ENCODE data around the gene VIPR2.

The VIPR2 gene

GRCh38 chr7:158997471-158997870, 147.2 kb downstream of the VIPR2 start:
- DNase-seq (ENCODE audit: extremely low read depth, low read depth), result no peak
- no peak overlapping the region for H3K4me3 ChIP-seq (replicated peaks; ENCODE audit: low read depth, low read length)
- no peak for TF ChIP-seq CTCF (IDR thresholded peaks at IDR 0.05; ENCODE audit: low read depth, low read length, missing control alignments)

DNA sequence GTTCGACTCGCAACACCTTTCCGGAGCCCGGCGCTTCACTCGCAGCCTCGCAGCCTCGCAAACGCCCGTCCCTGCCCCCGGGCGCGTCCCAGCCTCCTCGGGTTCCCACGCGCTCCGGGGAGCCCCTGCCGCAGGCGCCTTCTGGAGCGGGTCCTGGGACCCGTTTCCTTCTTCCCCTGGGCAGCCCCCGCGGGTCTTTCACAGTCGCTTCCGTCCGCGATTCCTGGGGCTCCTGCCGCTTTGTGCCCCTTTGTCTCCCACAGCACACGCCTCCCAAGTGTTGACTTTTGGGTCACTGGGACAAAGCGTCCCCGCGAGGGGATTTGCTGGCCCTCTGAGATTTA, 147.6 kb downstream of the VIPR2 start:
- DNase-seq (ENCODE audit: extremely low read depth, low read depth), result no peak
- TF ChIP-seq CTCF (IDR thresholded peaks at IDR 0.05; ENCODE audit: low read depth, low read length, missing control alignments), result no peak
- no peak overlapping the region for H3K4me3 ChIP-seq (replicated peaks; ENCODE audit: low read depth, low read length)

DNA sequence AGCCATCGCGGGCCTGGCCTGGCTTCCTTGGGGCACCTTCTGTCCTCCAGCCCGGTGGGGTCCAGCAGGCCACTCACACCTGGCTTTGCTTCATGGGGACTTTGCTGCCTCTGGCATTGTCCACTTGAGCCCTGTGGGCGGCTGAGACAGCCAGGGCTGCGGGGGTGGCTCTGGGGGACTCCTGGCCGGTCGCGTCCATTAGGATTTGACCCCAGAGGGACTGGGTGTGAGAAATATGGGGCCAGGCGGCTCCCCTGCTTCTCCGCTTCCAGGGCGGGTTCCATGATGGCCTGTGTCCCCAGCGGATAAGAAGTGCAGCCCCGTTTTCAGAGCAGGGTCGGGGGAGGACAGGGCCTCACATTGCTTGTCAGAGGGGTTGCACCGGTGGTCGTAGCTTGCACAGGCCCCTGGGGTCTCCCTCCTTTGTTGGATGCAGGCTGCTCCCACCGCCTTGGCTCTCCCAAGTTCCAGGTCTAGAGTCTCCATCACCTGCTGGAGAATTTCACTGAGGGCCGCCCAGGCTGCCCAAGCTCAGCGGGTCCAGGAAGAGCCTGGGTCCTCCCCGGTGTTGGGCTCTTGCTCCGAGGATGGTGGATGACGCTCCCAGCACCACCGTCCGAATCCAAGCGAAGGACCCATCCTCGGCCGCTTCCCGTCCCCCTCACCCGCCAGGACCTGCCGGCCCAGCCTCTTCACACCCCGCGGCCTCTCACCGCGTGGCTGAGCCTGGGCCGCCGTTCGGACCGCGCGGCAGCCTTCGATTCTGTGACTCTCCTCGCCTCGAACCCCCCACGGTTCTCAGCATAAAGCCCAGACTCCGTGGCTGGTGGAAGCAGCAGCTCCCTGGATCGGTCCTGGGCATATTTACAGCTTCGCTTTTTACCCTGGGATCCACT, 148.2 kb downstream of the VIPR2 start:
- H3K4me3 ChIP-seq (replicated peaks; ENCODE audit: low read depth, low read length), result no peak overlapping the region
- TF ChIP-seq CTCF (IDR thresholded peaks at IDR 0.05; ENCODE audit: low read depth, low read length, missing control alignments), result no peak
- no peak for DNase-seq (ENCODE audit: extremely low read depth, low read depth)

DNA sequence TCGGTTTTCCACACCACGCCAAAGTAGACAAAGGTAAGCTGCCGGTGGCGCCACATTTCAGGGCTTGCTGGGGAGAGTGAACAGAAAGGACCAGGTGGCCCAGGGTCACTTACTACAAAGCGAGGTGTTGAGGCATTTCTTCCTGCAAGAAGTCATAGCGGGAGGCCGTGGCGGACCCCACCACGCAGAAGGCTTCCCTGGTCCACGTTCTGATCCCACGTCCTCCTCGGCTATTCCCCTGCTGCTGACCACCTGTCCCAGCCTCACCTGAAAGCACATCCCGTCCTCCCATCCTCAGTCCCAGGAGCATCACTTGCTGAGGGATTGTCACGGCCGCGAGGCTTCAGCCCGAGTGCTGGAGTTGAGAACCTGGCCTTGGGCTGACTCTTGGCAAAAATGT, 149.2 kb downstream of the VIPR2 start:
- no peak for TF ChIP-seq CTCF (IDR thresholded peaks at IDR 0.05; ENCODE audit: low read depth, low read length, missing control alignments)

DNA sequence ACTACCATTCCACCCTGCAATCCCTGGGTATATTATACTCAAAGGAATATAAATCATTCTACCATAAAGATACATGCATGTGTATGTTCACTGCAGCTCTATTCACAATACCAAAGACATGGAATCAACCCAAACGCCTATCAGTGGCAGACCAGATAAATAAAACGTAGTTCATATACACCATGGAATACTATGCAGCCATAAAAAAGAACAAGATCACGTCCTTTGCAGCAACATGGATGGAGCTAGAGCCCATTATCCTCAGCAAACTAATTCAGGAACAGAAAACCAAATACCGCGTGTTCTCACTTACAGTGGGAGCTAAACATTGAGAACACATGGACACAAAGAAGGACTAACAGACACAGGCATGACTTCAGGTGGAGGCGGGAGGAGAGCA, 150.0 kb downstream of the VIPR2 start:
- no peak for DNase-seq (ENCODE audit: extremely low read depth, low read depth)
- H3K4me3 ChIP-seq (replicated peaks; ENCODE audit: low read depth, low read length), result no peak overlapping the region
- no peak for TF ChIP-seq CTCF (IDR thresholded peaks at IDR 0.05; ENCODE audit: low read depth, low read length, missing control alignments)

More for the DNA sequence above, 149.2 kb downstream of the VIPR2 start:
- DNase-seq (ENCODE audit: extremely low read depth, low read depth), result no peak
- H3K4me3 ChIP-seq (replicated peaks; ENCODE audit: low read depth, low read length), result no peak overlapping the region

DNA sequence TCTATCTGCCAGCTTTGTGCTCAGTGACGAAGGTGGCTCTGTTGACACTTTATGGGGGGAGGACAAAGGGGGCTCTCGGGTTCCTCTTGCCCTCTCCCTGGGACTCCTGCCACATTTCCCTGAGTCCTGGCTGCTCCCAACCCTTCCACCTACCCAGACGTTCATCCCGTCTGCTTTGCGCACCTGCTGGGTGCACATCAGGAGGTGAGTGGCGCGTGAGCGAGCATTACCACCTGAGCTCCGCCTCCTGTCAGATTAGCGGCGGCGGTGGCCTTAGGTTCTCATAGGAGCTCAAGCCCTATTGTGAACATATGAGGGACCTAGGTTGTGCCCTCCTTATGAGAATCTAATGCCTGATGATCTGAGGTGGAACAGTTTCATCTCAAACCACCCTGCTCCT, 151.1 kb downstream of the VIPR2 start:
- no peak for DNase-seq (ENCODE audit: extremely low read depth, low read depth)
- TF ChIP-seq CTCF (IDR thresholded peaks at IDR 0.05; ENCODE audit: low read depth, low read length, missing control alignments), result no peak
- H3K4me3 ChIP-seq (replicated peaks; ENCODE audit: low read depth, low read length), result no peak overlapping the region

DNA sequence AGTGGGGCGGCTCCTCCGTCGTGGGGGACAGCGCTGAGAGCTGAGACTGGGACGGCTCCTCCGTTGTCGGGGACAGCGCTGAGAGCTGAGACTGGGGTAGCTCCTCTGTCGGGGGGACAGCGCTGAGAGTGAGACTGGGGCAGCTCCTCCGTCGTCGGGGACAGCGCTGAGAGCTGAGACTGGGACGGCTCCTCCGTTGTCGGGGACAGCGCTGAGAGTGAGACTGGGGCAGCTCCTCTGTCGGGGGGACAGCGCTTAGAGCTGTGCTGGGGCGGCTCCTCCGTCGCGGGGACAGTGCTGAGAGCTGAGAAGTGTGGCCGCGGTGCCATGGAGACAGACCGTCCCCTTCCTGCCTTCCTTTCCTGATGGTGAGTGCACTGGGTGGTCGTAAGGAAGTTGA, 151.9 kb downstream of the VIPR2 start:
- no peak overlapping the region for H3K4me3 ChIP-seq (replicated peaks; ENCODE audit: low read depth, low read length)
- TF ChIP-seq CTCF (IDR thresholded peaks at IDR 0.05; ENCODE audit: low read depth, low read length, missing control alignments), result no peak
- DNase-seq (ENCODE audit: extremely low read depth, low read depth), result no peak

Measured in HFF-Myc (cell line).